ENCODE data around the gene PDGFB. TPM values are rescaled to one million over a fixed set of nuclear protein-coding genes. Genes with fewer than 3 reads are reported as not detected.

Gene PDGFB
- total RNA-seq, 6 donors from 2014 or later = 15.4 to 41.7 (median 24.1) TPM

DNA sequence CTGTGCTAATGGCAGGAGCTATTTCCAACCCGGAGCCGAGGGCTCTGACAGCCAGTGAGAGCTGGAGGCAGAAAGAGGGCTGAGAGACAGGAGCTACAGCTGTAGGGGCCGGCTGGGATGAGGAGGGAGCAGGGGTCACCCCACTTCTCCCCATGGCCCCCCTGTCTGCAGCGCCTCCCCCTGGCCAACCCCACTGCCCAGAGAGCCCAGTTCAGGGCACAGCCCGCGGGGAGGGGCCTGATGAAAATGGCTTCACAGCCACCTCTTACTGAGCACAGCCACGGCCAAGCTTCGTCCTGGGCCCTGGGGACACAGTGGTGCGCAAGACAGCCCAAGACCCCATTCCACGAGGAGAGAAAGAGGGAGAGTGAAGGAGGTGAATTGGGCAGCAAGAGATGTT lies 46.7 kb upstream of the PDGFB start:
- no peak for DNase-seq
- 94% methylated on average over 7 to 10 of the region's 10 CpGs for WGBS, 2 donors
- no peak for ATAC-seq (ENCODE audit: low FRiP score in 2 of 2)
- peak overlapping the region in 3 of 4 donors; percentile 20 to 85 (median 80) for H3K27ac ChIP-seq
- H3K9me3 ChIP-seq = no peaks in the 10 kb centered on the region
- no peaks in the 10 kb centered on the region for H3K36me3 ChIP-seq
- H3K4me1 ChIP-seq = peaks cover 23 to 26% (median 24%) of the 10 kb centered on the region in 4 donors
- H3K27me3 ChIP-seq = no peaks in the 10 kb centered on the region
- TF ChIP-seq POLR2A (IDR thresholded peaks at IDR 0.05) = no peak
- TF ChIP-seq, protein P1, sequence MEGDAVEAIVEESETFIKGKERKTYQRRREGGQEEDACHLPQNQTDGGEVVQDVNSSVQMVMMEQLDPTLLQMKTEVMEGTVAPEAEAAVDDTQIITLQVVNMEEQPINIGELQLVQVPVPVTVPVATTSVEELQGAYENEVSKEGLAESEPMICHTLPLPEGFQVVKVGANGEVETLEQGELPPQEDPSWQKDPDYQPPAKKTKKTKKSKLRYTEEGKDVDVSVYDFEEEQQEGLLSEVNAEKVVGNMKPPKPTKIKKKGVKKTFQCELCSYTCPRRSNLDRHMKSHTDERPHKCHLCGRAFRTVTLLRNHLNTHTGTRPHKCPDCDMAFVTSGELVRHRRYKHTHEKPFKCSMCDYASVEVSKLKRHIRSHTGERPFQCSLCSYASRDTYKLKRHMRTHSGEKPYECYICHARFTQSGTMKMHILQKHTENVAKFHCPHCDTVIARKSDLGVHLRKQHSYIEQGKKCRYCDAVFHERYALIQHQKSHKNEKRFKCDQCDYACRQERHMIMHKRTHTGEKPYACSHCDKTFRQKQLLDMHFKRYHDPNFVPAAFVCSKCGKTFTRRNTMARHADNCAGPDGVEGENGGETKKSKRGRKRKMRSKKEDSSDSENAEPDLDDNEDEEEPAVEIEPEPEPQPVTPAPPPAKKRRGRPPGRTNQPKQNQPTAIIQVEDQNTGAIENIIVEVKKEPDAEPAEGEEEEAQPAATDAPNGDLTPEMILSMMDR (IDR thresholded peaks at IDR 0.05) = no peak
- no peak for TF ChIP-seq POLR2AphosphoS5 (IDR thresholded peaks at IDR 0.05)
- TF ChIP-seq EP300 (IDR thresholded peaks at IDR 0.05) = no peak
- no peak overlapping the region for H3K4me3 ChIP-seq

- WGBS, 2 donors = 78 to 90% methylated on average over 4 to 12 of the region's 17 CpGs
- Histone ChIP-seq H3K27me3 (no peaks in the 10 kb centered on the region), H3K36me3 (no peaks in the 10 kb centered on the region), H3K9me3 (no peaks in the 10 kb centered on the region), H3K4me1 (peaks cover 23 to 25% (median 24%) of the 10 kb centered on the region in 4 donors), H3K4me3 (no peak overlapping the region), H3K27ac (peak overlapping the region in 2 of 4 donors; percentile 80 to 85)
- DNase-seq (peak; percentile 46 to 81), ATAC-seq (ENCODE audit: low FRiP score in 2 of 2) (peak; percentile 24 to 63)
- TF ChIP-seq POLR2AphosphoS5 (IDR thresholded peaks at IDR 0.05) (peak in 1 of 2 donors; percentile 9), POLR2A (IDR thresholded peaks at IDR 0.05) (no peak)
Measured at GRCh38 chr22:39290724-39291161, 46.0 kb upstream of the PDGFB start.

GRCh38 chr22:39289975-39290720 lies 45.4 kb upstream of the PDGFB start:
- Histone ChIP-seq H3K36me3 (no peaks in the 10 kb centered on the region), H3K27ac (peak overlapping the region in 2 of 4 donors; percentile 80 to 85), H3K9me3 (peaks cover 0 to 2% (median under 1%) of the 10 kb centered on the region in 4 donors), H3K4me1 (peaks cover 23 to 25% (median 24%) of the 10 kb centered on the region in 4 donors), H3K4me3 (no peak overlapping the region), H3K27me3 (no peaks in the 10 kb centered on the region)
- no peak for TF ChIP-seq POLR2AphosphoS5 (IDR thresholded peaks at IDR 0.05)
- no peak for TF ChIP-seq POLR2A (IDR thresholded peaks at IDR 0.05)
- ATAC-seq (ENCODE audit: low FRiP score in 2 of 2) = no peak
- no peak for DNase-seq
- WGBS, 2 donors = 86 to 88% methylated on average over 7 to 16 of the region's 16 CpGs

DNA sequence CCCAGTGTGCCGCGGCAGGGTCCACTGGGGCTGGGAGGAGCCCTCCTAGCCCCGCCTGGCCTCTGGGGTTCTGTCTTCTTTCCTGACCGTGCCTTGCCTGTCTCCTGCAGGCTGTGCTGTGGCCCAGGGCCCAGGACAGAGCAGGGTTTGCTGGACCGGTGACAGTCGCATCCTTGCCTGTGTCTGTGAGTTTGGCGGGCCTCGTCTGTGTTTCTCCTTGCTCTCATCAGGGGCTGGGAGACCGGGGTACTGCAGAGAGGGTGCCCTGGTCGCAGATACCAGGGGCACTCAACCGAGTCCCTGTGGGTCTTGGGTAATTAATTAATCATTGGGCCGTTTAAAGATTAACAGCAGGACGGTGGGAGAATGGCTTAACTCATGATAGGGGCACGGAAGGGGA lies 44.8 kb upstream of the PDGFB start:
- 82 to 83% methylated on average over 3 to 14 of the region's 14 CpGs for WGBS, 2 donors
- TF ChIP-seq, protein P1 (IDR thresholded peaks at IDR 0.05) = no peak
- TF ChIP-seq EP300 (IDR thresholded peaks at IDR 0.05) (no peak), POLR2AphosphoS5 (IDR thresholded peaks at IDR 0.05) (no peak), POLR2A (IDR thresholded peaks at IDR 0.05) (no peak)
- no peaks in the 10 kb centered on the region for H3K27me3 ChIP-seq
- DNase-seq = no peak
- ATAC-seq (ENCODE audit: low FRiP score in 2 of 2) = no peak
- H3K36me3 ChIP-seq = no peaks in the 10 kb centered on the region
- peaks cover 23 to 25% (median 24%) of the 10 kb centered on the region in 4 donors for H3K4me1 ChIP-seq
- H3K4me3 ChIP-seq = no peak overlapping the region
- H3K9me3 ChIP-seq = peaks cover 0 to 8% (median 4%) of the 10 kb centered on the region in 4 donors
- H3K27ac ChIP-seq = no peak overlapping the region

DNA sequence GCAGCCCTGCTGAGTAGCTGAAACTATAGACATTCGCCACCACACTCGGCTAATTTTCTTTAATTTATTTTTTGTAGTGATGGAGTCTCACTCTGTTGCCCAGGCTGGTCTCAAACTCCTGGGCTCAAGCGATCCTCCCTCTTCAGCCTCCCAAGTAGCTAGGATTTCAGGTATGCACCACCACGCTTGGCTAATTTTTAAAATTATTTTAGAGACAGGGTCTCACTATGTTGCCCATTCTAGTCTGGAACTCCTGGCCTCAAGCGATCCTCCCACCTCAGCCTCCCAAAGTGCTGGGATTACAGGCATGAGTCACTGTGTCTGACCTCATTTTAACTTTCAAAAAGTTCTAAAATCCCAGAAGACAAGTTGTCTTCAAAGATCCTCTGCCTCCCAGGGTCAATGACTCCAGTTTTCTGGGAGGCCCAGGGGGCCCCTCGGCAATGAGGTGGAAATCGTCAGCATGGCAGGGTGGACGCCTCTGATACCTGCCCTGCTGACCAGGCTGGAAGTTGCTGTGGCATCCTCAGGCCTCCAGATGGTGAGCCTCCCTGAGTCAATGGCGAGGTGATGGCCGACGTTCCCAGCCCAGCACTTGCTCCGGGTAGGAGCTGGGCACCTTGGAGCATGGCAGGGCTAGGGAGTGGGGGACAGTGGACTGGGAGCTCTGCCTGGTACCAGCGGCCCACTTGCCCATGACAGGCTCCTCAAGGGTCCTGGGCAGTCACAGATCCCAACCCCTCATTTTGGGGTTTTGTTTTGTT lies 43.5 kb upstream of the PDGFB start:
- whole genome bisulfite sequencing, 2 donors = 92 to 96% methylated on average over 6 to 13 of the region's 13 CpGs
- DNase-seq = no peak
- peaks cover 31 to 36% (median 31%) of the 10 kb centered on the region in 4 donors for H3K4me1 ChIP-seq

More for the DNA sequence above, 43.5 kb upstream of the PDGFB start:
- Histone ChIP-seq H3K4me3 (no peak overlapping the region), H3K27ac (peak overlapping the region in 1 of 4 donors; percentile 6), H3K36me3 (no peaks in the 10 kb centered on the region), H3K27me3 (no peaks in the 10 kb centered on the region), H3K9me3 (peaks cover 0 to 10% (median 4%) of the 10 kb centered on the region in 4 donors)
- TF ChIP-seq POLR2A (IDR thresholded peaks at IDR 0.05) (no peak), POLR2AphosphoS5 (IDR thresholded peaks at IDR 0.05) (no peak), EP300 (IDR thresholded peaks at IDR 0.05) (no peak)
- TF ChIP-seq, protein P1 (IDR thresholded peaks at IDR 0.05) = no peak
- no peak for ATAC-seq (ENCODE audit: low FRiP score in 2 of 2)

All from upper lobe of left lung (tissue), 6 donors.